DMS 273 (cell line): ENCODE results near the gene THSD7B.
A peak's percentile ranks its signal among the peaks of the same experiment; 100 is the strongest.
"Not testable (repeated sequence)": the region's sequence is repeated elsewhere in the genome, so short reads cannot be mapped to it uniquely, and the experiment has no call there.

ENCODE experiments used
- DNase-seq: peaks from one replicate; lab custom pipeline; 2025; ENCODE audit not compliant: unreplicated experiment; lab: John Stamatoyannopoulos, UW

Gene THSD7B

GRCh38 chr2:137674991-137675390 lies 909.6 kb downstream of the THSD7B start:
- no peak for DNase-seq

- DNase-seq: peak; percentile 3
Measured at GRCh38 chr2:137675584-137676327, 910.4 kb downstream of the THSD7B start.

DNA sequence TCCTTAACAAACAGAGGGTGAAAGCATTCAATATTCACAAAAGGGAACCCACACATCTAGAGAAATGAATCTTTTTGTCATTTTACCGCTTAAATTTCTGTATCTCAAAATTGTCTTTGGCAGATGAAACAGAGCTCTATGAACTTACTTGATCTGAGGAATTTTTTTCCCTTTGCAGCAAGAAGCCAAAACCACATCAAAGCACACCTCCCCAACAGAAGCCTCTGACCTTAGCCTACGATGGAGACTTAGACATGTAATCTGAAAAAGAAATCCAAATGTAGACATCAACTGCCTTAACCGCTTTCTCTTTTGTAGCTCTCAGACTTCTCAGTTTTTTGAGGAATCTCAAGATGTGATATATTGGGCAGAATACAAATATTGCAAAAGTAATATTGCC lies 911.0 kb downstream of the THSD7B start:
- no peak for DNase-seq

GRCh38 chr2:137677466-137677865 lies 912.1 kb downstream of the THSD7B start:
- peak; percentile 6 for DNase-seq

DNA sequence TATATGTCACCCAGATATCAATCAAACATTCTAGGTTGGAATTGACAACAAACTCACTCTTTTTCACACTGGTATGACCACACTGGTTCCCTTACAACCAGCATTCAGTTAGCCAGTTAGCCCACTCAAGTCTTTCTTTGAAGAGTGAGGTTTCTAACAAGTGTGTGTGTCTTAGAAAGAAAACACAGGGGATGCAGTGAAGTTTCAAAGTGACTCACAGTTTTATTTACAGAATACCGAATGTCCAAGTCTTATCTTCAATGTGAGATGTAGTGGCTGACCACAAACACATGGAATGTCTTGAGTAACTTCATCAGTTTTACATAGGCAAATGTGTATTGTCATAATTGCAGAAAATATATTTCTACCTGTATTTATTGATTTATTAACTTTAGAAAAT lies 924.2 kb downstream of the THSD7B start:
- no peak for DNase-seq

DNA sequence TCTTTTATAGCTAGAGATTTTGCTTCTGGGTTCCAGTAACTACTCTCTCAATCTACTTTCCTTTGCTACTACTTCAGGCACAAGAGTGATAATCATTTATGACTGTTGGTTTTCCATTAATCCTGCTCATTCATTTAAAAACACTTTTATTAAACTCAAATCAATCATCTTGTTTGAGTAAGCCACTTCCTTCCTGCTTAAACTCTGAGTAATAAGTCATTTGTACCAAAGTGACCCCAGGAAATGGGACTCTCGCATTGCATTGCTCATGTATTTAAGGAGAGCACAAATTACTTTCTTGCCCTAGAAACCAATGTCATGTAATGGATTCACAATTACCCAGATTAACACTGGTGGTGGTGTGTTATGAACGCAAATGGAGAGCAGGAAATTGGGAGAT lies 928.2 kb downstream of the THSD7B start:
- no peak for DNase-seq

- no peak for DNase-seq
Measured at GRCh38 chr2:137696916-137697315, 931.6 kb downstream of the THSD7B start.

- DNase-seq: not testable (repeated sequence)
Measured at GRCh38 chr2:137700250-137700649, 934.9 kb downstream of the THSD7B start.

DNA sequence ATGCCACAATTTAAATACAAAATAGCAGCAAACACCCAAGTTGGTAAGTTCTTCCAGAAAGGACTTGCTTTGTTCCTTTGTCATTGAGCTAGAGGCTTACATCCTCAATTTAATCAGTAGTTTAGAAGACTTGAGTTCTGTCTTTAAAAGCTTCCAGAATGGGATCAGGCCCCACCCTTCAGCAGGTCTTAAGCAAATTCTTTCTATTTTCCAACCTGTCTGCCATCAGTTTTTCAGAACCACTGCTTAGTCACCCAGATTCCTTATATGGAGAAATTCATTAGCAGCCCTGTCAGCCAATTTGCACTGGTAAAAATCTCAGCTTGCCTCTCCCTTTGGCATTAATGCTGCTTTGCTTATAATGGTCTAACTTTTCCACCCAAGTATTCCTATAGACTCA lies 935.3 kb downstream of the THSD7B start:
- DNase-seq: no peak

- DNase-seq: no peak
Measured at GRCh38 chr2:137705296-137705695, 940.0 kb downstream of the THSD7B start.

GRCh38 chr2:137706786-137707613 lies 941.7 kb downstream of the THSD7B start:
- DNase-seq: peak; percentile 28

DNA sequence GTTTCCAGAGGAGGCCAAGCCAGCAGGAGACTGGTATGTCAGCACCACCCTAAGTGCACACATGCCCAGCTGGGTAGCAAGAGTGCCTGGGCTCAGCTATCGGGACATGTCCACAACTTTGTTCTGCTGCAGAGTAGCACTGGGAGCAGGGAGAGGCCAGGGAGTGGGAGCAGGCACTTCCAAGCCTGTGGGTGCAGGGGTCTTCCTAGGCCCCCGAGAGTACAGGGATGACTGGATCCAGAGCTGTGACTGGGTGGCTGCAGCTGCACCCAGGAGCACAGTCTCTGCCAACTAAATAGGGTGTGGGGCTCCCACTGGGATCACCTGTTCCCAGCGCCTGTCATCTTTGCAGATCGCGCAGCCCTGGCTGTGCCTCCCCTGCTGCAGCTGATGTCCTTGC lies 943.0 kb downstream of the THSD7B start:
- no peak for DNase-seq

DNA sequence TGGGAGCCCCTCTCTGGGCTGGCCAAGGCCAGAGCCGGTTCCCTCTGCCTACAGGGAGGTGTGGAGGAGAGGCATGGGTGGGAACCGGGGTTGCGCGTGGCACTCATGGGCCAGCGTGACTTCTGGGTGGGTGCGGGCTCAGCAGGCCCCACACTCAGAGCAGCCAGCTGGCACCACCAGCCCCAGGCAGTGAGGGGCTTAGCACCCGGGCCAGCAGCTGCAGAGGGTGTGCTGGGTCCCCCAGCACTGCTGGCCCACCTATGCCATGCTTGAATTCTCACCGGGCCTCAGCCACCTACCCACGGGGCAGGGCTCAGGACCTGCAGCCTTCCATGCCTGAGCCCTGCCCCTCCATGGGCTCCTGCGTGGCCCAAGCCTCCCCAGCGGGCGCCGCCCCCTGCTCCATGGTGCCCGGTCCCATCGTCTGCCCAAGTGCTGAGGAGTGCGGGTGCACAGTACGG lies 950.4 kb downstream of the THSD7B start:
- no peak for DNase-seq

- no peak for DNase-seq
Measured at GRCh38 chr2:137718786-137719185, 953.4 kb downstream of the THSD7B start.

DNA sequence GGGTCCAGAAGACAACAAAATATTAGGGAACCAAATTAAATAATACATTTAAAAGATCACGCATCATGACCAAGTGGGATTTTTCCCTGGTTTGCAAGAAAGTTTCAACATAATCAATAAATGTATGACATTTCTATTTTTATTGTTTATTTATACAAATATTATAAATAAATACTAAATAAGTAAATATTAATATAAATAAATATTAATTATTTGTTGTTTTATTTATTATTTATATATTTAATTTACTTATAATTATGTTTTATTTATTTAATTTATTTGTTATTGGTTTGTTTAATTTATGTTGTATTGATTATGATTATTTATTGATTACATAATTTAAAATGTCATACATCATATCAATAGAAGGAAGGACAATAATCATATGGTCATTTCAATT lies 956.4 kb downstream of the THSD7B start:
- no peak for DNase-seq

- no peak for DNase-seq
Measured at GRCh38 chr2:137724912-137725311, 959.6 kb downstream of the THSD7B start.
